SK-N-SH (cell line): ENCODE data around the gene USP36. TPM values are rescaled to one million over a fixed set of nuclear protein-coding genes. Genes with fewer than 3 reads are reported as not detected.

Experiments used
- CTCF ChIA-PET: fragments of 300-600, 350-600 bp; formaldehyde crosslinking; extraction: SDS; loops from one replicate; lab custom pipeline; 2021; lab: Yijun Ruan, JAX
- POLR2A ChIA-PET: fragments of 350-600 bp; sonication (Branson Sonifier 250); formaldehyde crosslinking; extraction: SDS; loops from one replicate; lab custom pipeline; 2020; ENCODE audit warnings: antibody characterized with exemption, inconsistent platforms; lab: Yijun Ruan, JAX
- DNase-seq: peaks from one replicate; pipeline ENCODE4 v3.0.0; 2012
- H2AFZ ChIP-seq: fragments of 200-600 bp; sonication (generic); 2 replicates; pipeline ENCODE4 v1.8.1; 2016; ENCODE audit warnings: antibody characterized with exemption, mild to moderate bottlenecking, low read depth
- H3F3A ChIP-seq: fragments of 200-600 bp; sonication (generic); replicated peaks from 2 replicates; pipeline ENCODE3; 2016; ENCODE audit warnings: antibody characterized with exemption, mild to moderate bottlenecking; ENCODE audit not compliant: insufficient read depth
- H3K27ac ChIP-seq, 2 experiments: fragments of 200-500 bp in 1 of 2; fragments of 200-600 bp in 1 of 2; sonication (Bioruptor generic) in 1 of 2; sonication (generic), shearing (Covaris generic) in 1 of 2; 2 replicates each; pipeline versions ENCODE4 v1.5.1 to v1.6.1; 2014 to 2016; ENCODE audit warnings: low read depth in 2 of 2, inconsistent platforms in 1 of 2, low read length in 1 of 2, mild to moderate bottlenecking in 1 of 2, mixed read lengths in 1 of 2
- H3K27me3 ChIP-seq: fragments of 200-600 bp; sonication (generic), shearing (Covaris generic); 2 replicates; pipeline ENCODE4 v1.6.1; 2016; ENCODE audit warnings: mixed run types; ENCODE audit not compliant: insufficient read depth
- H3K36me3 ChIP-seq, 2 experiments: fragments of 200-500 bp in 1 of 2; fragments of 200-600 bp in 1 of 2; sonication (Bioruptor generic) in 1 of 2; sonication (generic) in 1 of 2; replicated peaks in 1 of 2; 2 replicates each; pipeline versions ENCODE3 to v1.5.1; 2014 to 2016; ENCODE audit warnings: low read length in 1 of 2, mild to moderate bottlenecking in 1 of 2; ENCODE audit not compliant: insufficient read depth in 2 of 2, control insufficient read depth in 1 of 2
- H3K4me1 ChIP-seq, 2 experiments: fragments of 200-500 bp in 1 of 2; fragments of 200-600 bp in 1 of 2; sonication (Bioruptor generic) in 1 of 2; sonication (generic), shearing (Covaris generic) in 1 of 2; 2 replicates each; pipeline versions ENCODE4 v1.5.1 to v1.6.1; 2014 to 2016; ENCODE audit warnings: low read depth in 1 of 2, low read length in 1 of 2, mixed run types in 1 of 2; ENCODE audit not compliant: insufficient read depth in 2 of 2, control insufficient read depth in 1 of 2
- H3K4me2 ChIP-seq: fragments of 200-600 bp; sonication (generic), shearing (Covaris generic); 2 replicates; pipeline ENCODE4 v1.6.1; 2017; ENCODE audit warnings: mixed run types
- H3K4me3 ChIP-seq, 2 experiments: fragments of 200-500 bp in 1 of 2; fragments of 200-600 bp in 1 of 2; sonication (Bioruptor generic) in 1 of 2; sonication (generic), shearing (Covaris generic) in 1 of 2; 2 replicates each; pipeline versions ENCODE4 v1.5.1 to v1.8.1; 2014 to 2016; ENCODE audit warnings: low read depth in 2 of 2, inconsistent platforms in 1 of 2, low read length in 1 of 2, mild to moderate bottlenecking in 1 of 2, mixed read lengths in 1 of 2, moderate library complexity in 1 of 2
- H3K79me2 ChIP-seq: fragments of 200-600 bp; sonication (generic); 2 replicates; pipeline ENCODE4 v1.8.1; 2017; ENCODE audit warnings: mild to moderate bottlenecking; ENCODE audit not compliant: insufficient read depth
- H3K9ac ChIP-seq: fragments of 200-600 bp; sonication (generic); 2 replicates; pipeline ENCODE4 v1.6.1; 2017; ENCODE audit warnings: mixed run types
- H3K9me2 ChIP-seq: fragments of 200-600 bp; sonication (generic); 2 replicates; pipeline ENCODE4 v1.6.1; 2017; ENCODE audit warnings: mixed run types
- H3K9me3 ChIP-seq: fragments of 200-600 bp; sonication (generic); 2 replicates; pipeline ENCODE4 v1.6.1; 2017; ENCODE audit warnings: mixed run types, mild to moderate bottlenecking, moderate library complexity
- H4K20me1 ChIP-seq: fragments of 200-600 bp; sonication (generic); 2 replicates; pipeline ENCODE4 v1.6.1; 2017; ENCODE audit warnings: mild to moderate bottlenecking, mixed run types; ENCODE audit not compliant: insufficient read depth
- CTCF ChIP-seq: fragments of 200-600 bp; sonication (generic); IDR thresholded peaks from 2 replicates; pipeline ENCODE4 v1.6.1; 2017; ENCODE audit warnings: antibody characterized with exemption, mild to moderate bottlenecking, moderate library complexity
- EP300 ChIP-seq, 2 experiments: IDR thresholded peaks; 2 replicates each; pipeline versions ENCODE4 v1.4.0 to v1.6.1; 2012; ENCODE audit warnings: borderline replicate concordance in 1 of 2, low read depth in 1 of 2, low read length in 1 of 2
- EZH2phosphoT487 ChIP-seq: fragments of 200-600 bp; sonication (generic); IDR thresholded peaks from 2 replicates; pipeline ENCODE4 v1.6.1; 2017; ENCODE audit warnings: low read depth, mixed run types, mild to moderate bottlenecking, antibody characterized with exemption, moderate library complexity, borderline replicate concordance
- FOSL2 ChIP-seq: IDR thresholded peaks from 2 replicates; pipeline ENCODE4 v1.4.0; 2012; ENCODE audit warnings: low read depth, mild to moderate bottlenecking, moderate library complexity, borderline replicate concordance
- FOXM1 ChIP-seq: IDR thresholded peaks from 2 replicates; pipeline ENCODE4 v1.4.0; 2012; ENCODE audit warnings: low read depth, mild to moderate bottlenecking
- GABPA ChIP-seq: IDR thresholded peaks from 2 replicates; pipeline ENCODE4 v1.4.0; 2012; ENCODE audit warnings: low read depth, mild to moderate bottlenecking
- GATA2 ChIP-seq: sonication (generic); formaldehyde crosslinking; IDR thresholded peaks from 2 replicates; pipeline ENCODE4 v1.5.0; 2020; ENCODE audit warnings: mild to moderate bottlenecking, missing genetic modification reagents
- IRF3 ChIP-seq: fragments of 150-350 bp; IDR thresholded peaks from 2 replicates; pipeline ENCODE4 v1.6.1; 2016; ENCODE audit warnings: mild to moderate bottlenecking, low read depth, low read length
- MXI1 ChIP-seq: IDR thresholded peaks from 2 replicates; pipeline ENCODE4 v1.6.1; 2012; ENCODE audit warnings: mild to moderate bottlenecking, low read depth, low read length, improper control_type of control experiment
- NRF1 ChIP-seq: IDR thresholded peaks from 2 replicates; pipeline ENCODE4 v1.6.1; 2012; ENCODE audit warnings: low read depth, mild to moderate bottlenecking, low read length
- PBX3 ChIP-seq: IDR thresholded peaks from 2 replicates; pipeline ENCODE4; 2012
- POLR2AphosphoS5 ChIP-seq: IDR thresholded peaks from 2 replicates; pipeline ENCODE4 v1.6.1; 2012; ENCODE audit warnings: low read depth, low read length
- RCOR1 ChIP-seq: fragments of 150-350 bp; IDR thresholded peaks from 2 replicates; pipeline ENCODE4 v1.6.1; 2017; ENCODE audit warnings: antibody characterized with exemption, low read length
- SIN3A ChIP-seq: IDR thresholded peaks from 2 replicates; pipeline ENCODE4 v1.6.1; 2012; ENCODE audit warnings: low read depth, mild to moderate bottlenecking, low read length, moderate library complexity, borderline replicate concordance
- TCF12 ChIP-seq: IDR thresholded peaks from 2 replicates; pipeline ENCODE4 v1.4.0; 2012
- ZBTB33 ChIP-seq: IDR thresholded peaks from 2 replicates; pipeline ENCODE4 v1.4.0; 2012; ENCODE audit warnings: low read depth, borderline replicate concordance
- WGBS: methylation state at CpG from one replicate; pipeline ENCODE4 v1.1.6; 2017; ENCODE audit warnings: low lambda C conversion rate; 5-methylcytosine and 5-hydroxymethylcytosine counted together
- polyA plus RNA-seq, 3 experiments: library from polyadenylated mRNA; depleted of rRNA; stranded (reverse); fragments of >200 nt; gene quantifications; 2 replicates each; pipeline ENCODE4 v1.2.3, GENCODE V29; 2012
- TF ChIP-seq, protein P1 (sequence below): IDR thresholded peaks from 2 replicates; pipeline ENCODE4 v1.6.1; 2012; ENCODE audit warnings: mild to moderate bottlenecking, low read depth, low read length, moderate library complexity
- TF ChIP-seq, protein P2 (sequence below): fragments of 150-350 bp; IDR thresholded peaks from 2 replicates; pipeline ENCODE4 v1.6.1; 2017; ENCODE audit warnings: antibody characterized with exemption, low read length, low read depth, borderline replicate concordance
- TF ChIP-seq, protein P3 (sequence below): IDR thresholded peaks from 2 replicates; pipeline ENCODE4 v1.4.0; 2012; ENCODE audit warnings: low read depth, borderline replicate concordance

The USP36 gene
- polyA plus RNA-seq, 1 of the 3 experiments (the other 2 are of a cell fraction), result 34.6 TPM

- TF ChIP-seq, protein P1, sequence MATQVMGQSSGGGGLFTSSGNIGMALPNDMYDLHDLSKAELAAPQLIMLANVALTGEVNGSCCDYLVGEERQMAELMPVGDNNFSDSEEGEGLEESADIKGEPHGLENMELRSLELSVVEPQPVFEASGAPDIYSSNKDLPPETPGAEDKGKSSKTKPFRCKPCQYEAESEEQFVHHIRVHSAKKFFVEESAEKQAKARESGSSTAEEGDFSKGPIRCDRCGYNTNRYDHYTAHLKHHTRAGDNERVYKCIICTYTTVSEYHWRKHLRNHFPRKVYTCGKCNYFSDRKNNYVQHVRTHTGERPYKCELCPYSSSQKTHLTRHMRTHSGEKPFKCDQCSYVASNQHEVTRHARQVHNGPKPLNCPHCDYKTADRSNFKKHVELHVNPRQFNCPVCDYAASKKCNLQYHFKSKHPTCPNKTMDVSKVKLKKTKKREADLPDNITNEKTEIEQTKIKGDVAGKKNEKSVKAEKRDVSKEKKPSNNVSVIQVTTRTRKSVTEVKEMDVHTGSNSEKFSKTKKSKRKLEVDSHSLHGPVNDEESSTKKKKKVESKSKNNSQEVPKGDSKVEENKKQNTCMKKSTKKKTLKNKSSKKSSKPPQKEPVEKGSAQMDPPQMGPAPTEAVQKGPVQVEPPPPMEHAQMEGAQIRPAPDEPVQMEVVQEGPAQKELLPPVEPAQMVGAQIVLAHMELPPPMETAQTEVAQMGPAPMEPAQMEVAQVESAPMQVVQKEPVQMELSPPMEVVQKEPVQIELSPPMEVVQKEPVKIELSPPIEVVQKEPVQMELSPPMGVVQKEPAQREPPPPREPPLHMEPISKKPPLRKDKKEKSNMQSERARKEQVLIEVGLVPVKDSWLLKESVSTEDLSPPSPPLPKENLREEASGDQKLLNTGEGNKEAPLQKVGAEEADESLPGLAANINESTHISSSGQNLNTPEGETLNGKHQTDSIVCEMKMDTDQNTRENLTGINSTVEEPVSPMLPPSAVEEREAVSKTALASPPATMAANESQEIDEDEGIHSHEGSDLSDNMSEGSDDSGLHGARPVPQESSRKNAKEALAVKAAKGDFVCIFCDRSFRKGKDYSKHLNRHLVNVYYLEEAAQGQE, result no peak
- TF ChIP-seq PBX3, result no peak
- TF ChIP-seq TCF12, result no peak
- TF ChIP-seq, all 33 proteins: peak for 0
Observed at GRCh38 chr17:78861229-78861628, 20.6 kb upstream of the USP36 start (continued).

DNA sequence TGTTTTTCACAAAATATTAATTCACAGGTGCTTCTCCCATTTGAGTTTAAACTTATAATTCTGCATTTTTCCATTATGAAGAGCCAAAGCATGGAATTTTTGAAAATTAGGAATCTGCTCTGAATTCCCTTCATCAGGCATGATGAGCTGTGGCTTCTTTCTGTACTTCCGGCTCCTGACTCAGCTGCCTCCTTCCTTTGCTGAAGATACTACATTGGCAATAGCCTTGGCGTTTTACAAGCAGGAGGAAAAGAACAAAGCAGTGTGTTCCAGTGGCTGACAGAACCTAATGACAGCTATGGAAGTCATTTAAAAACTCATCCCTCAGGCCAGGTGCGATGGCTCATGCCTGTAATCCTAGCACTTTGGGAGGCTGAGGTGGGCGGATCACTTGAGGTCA is 18.4 kb upstream of the USP36 start:
- H3K36me3 ChIP-seq, result peaks cover 33 to 53% of the 10 kb centered on the region in 2 experiments
- TF ChIP-seq SIN3A (no peak), GABPA (no peak), ZBTB33 (no peak), EP300 (IDR thresholded peaks at IDR 0.05; ENCODE audit: borderline replicate concordance in 1 of 2, low read depth in 1 of 2, low read length in 1 of 2) (no peak), IRF3 (no peak), POLR2AphosphoS5 (no peak), NRF1 (no peak), RCOR1 (no peak), EZH2phosphoT487 (no peak), FOXM1 (no peak), CTCF (no peak), FOSL2 (no peak), GATA2 (CRISPR knock-in tag) (no peak), MXI1 (no peak)
- TF ChIP-seq, protein P2, sequence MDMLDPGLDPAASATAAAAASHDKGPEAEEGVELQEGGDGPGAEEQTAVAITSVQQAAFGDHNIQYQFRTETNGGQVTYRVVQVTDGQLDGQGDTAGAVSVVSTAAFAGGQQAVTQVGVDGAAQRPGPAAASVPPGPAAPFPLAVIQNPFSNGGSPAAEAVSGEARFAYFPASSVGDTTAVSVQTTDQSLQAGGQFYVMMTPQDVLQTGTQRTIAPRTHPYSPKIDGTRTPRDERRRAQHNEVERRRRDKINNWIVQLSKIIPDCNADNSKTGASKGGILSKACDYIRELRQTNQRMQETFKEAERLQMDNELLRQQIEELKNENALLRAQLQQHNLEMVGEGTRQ, result no peak
- TF ChIP-seq, protein P3, sequence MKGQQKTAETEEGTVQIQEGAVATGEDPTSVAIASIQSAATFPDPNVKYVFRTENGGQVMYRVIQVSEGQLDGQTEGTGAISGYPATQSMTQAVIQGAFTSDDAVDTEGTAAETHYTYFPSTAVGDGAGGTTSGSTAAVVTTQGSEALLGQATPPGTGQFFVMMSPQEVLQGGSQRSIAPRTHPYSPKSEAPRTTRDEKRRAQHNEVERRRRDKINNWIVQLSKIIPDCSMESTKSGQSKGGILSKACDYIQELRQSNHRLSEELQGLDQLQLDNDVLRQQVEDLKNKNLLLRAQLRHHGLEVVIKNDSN, result no peak
- H3K4me2 ChIP-seq, result no peak overlapping the region
- ChIA-PET CTCF (interaction anchor here (0.7 to 17.6 kb wide), 4 partner anchors 16 to 134 kb away, joined by 3 to 458 read pairs (median 5); partner anchors contain the start of gene LGALS3BP), POLR2A (no interaction called here)
- no peaks in the 10 kb centered on the region for H4K20me1 ChIP-seq
- H3F3A ChIP-seq, result peaks cover 36% of the 10 kb centered on the region
- H3K4me1 ChIP-seq, result peaks cover 0 to 7% of the 10 kb centered on the region in 2 experiments; a peak in 2 of 4 replicates
- H3K27me3 ChIP-seq, result no peaks in the 10 kb centered on the region
- no peak for DNase-seq
- WGBS, result 89% methylated on average over 4 of the region's 4 CpGs
- peaks cover 40% of the 10 kb centered on the region for H3K79me2 ChIP-seq
- no peak overlapping the region for H3K27ac ChIP-seq
- no peaks in the 10 kb centered on the region for H3K9me3 ChIP-seq
- no peak overlapping the region for H3K4me3 ChIP-seq
- no peaks in the 10 kb centered on the region for H3K9me2 ChIP-seq
- no peak overlapping the region for H3K9ac ChIP-seq
- H2AFZ ChIP-seq, result no peak overlapping the region
